Astrocyte of the hippocampus (primary cell): ENCODE measurements around the gene GRIN2C.

Experiments
- DNase-seq: peaks from one replicate; pipeline ENCODE4 v3.0.0; 2011; ENCODE audit warnings: low read depth, low spot score

The GRIN2C gene

DNA sequence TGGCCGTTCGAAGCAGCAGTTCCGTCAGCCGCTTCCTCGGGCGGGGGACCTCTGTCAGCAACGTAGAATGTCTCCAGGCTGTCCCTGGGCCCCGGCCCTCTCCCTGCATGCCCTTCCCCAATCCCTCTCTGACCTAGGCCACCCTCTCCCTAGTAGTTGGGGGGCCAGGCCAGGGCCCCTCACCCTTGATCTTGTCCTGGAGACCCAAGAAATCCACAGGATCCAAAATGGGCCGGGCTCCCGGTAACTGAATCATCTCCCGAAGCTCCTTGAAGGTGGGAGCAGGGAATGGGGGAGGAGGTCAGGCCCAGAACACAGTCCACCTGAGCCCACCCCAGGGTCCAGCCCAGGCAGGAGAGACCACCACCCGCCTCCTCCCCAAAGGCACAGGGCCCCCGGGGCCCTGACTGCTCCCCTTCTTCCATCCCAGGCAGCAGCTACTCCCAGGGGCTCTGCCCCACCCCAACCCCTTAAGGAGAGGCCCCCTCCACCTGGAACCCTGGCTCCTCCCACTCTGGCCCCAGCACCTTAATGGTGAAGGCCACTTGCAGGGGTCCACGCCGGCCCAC, 4.7 kb upstream of the GRIN2C start:
- DNase-seq: no peak

DNA sequence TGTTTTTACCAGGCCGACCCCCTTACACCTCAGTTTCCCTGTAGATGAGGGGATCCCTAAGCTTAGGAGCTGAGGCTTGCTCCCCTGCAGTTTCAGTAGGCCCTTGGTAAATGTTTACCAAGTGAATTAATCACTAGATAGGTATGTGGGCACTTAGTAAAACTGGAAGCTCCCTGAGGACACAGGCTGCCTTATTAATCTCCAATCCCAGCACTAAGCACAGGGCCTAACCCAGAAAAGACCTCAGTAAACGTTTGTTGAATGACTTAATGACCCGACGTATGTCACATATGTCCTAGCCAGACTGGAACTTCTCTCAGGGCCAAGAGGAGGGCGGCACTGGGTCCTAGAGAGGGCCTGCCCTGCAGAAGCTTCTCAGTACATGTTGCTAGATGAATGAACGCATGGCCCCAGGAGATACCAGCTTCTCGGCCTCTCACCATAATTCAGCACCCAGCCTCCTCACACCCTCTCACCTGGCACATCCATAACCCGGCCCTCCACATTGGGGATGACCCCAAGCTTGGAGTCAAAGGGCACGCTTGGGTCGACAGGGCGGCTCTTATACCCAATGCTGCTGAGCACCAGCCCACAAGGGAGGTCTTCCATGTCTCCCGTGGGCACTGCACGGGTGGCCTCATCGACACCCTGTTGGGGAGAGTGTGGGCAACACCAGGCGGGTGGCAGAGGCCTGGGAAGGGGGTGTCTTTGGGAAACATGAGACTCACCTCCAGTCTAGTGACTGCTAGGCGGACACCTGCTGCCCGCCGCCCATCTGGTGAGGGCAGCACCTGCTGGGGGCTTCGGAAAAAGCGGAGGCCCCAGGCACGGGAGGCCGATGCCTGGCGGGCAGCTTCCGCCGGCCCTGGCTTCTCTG, 4.0 kb upstream of the GRIN2C start:
- DNase-seq: no peak

DNA sequence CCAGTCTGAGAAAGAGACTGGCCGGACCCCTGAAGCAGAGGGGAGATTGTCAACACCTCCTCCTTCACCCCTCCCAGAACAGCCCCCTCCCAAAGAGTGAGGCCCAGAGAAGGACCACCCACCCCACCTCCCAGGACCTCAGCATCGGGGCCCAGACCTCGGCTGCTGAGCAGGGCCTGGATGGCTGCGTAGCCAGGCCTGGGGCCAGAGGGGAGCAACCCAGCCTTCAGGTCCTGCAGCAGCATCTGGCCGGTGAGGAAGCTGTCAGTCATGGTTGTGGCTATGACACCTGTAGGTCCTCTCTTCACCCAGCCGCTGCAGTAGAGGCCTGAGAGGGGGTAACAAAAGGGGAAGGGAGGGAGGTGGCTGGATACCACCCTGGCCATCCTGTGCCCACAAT, 3.2 kb upstream of the GRIN2C start:
- no peak for DNase-seq

DNA sequence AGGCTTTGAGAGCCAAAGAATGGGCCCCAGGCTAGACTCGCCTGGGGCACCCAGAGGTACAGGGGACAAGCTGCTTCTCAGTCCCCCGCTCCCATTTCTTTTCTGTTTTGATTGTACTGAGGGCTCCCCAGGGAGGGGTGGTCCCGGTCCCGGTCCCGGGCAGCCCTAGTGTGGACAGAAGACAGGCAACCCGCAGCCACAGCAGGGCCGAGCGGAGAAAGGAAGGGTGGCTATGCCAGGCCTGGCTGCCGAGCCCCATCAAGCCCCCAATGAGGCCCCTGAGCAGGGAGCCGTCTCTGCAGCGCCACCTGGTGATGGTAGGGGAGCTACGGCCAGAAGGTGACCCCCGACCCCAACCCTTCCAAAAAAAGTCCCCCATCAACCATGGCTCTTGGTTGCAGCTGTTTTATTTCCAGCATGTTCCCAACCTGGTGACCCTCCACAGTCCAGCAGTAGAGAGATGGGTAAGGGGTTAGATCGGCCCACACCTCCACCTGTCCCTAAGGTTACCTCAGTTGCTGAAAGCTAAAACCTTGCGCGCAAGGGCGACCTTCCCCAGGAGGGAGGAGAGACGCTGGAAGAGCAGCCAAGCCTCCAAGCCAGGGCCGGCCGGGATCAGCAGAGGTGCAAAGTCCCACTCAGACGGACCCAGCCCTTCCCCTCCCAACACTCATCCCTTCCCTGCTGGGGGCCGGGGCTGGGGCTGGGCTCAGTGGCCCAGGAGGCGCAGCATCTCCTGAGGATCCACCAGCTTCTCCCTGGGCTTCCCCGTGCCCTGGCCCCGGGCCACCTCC, 2.6 kb upstream of the GRIN2C start:
- peak; percentile 68 for DNase-seq

DNA sequence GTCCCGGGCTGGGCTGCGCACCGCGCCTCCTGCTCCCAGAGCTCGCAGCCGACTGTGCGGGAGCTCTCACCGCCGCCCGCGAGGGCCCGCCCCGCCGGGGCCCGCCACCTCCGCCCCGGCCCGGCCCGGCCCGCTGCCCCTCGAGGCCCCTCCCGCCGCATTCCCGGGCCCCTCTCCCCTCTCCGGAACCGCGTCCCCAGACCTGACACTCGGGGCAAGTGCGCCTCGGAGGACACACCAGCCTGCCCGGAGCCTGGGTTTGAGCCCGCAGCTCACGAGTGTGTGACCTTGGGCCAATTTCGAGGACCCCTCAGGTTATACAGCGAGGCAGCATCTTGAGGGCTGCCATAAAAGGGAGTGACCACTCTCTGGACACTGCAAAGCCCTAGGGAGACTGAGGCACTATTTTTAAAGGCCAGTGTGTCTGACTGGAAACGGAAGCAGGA, 2.0 kb upstream of the GRIN2C start:
- DNase-seq: peak; percentile 23

DNA sequence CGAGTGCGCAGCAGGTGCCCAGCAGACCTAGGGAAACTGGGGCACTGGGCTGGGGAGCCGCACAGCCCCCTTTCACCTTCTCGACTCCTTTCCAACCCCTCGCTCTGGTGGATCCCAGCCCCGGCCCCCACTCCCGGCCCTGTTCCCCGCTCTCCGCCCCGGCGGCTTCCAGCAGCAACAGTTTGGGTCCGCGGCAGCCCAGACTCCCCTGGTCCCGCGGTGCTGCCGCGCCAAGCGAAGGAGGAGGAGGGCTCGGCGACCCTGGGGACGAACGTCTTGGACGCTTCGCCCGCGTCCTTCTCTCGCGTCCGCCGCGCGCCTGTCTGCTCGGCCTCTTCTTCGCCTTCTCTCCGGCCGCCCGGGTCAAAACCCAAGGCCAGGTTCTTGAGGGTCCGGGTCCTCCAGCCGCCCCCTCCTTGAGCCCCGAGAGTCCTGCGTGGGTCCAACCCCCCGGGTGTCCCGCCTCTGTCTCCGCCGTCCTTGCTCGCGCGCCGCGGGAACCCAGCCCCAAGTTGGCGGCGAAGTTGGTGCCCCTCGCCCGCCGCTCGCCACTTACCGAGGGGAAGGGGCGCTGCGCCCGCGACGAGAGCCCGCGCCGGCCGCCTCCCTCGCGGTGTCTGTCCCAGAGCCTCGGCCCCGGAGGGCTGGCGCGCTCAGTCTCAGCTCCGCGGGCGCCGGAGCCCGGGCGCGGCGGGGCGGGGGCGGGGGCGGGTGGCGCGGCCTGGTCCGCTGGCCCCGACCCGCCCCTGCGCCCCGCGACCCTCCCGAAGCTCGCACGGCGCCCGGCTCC, 1.4 kb upstream of the GRIN2C start:
- DNase-seq: peak; percentile 15

DNA sequence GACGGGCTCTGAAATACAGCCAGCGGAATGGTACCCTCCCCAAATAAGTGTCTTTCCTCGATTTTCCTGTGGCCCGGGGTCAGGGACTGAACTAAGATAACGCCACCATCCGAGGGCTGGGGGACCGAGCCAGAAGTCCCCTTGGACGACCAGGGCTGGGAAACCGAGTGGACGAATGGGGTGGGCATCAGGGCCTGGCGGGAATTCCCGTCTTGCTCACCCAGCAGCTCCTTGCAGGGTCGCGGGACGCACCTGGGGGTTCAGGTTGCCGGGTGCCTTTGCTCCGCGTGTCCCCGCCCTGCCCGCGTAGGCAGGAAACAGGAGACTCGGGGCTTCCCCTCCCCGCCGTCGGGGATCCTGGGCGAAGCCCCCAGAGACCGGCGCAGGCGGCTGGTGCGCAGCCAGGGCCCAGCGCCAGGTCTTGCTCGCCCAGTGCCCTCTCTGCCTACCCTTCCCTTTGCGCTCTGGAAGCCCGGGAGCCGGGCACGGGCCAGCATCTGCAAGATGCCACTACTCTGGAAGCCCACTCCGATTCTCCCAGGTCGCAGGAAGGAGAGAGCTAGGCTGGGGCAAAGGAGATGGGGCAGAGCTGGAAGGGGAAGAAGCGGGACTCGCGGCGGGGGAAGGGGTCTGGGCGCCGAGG, 665 bp upstream of the GRIN2C start:
- DNase-seq: peak; percentile 16

DNA sequence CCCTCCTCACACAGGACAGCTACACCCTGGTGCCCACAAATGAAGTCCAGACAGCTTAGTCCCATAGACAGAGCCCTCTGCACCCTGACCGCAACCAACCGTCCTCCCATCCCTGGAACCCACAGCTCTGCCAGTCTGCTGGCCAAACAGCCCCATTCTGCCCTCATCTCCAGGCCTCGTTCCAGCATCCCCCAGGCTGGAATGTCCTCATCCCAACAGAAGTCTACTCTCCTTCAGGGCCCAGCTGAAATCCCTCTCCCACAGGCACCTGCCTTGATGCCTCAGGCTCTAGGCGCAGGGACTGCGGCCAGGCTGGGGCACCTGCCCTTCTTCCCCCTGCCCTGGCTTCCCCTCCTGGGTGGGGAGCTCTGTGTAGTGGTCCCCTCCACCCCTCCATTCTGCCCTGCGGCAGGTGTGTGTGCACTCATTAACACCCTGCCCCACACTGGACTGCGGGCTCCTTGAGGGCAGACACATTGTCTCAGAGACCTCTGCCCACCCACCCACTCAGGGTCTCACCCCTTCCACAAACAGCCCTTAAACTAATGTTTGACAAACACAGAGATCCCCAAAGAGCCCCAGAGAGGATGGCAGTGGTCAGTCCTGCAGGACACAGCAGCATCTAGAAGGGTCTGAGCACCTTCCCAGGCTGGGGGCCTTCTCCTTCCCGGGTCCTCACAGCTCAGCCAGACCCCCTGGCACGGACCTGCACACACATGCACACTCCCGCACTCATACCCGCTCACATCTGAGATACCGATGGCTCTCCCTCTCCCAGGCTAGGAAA, 820 bp downstream of the GRIN2C start:
- peak; percentile 18 for DNase-seq

DNA sequence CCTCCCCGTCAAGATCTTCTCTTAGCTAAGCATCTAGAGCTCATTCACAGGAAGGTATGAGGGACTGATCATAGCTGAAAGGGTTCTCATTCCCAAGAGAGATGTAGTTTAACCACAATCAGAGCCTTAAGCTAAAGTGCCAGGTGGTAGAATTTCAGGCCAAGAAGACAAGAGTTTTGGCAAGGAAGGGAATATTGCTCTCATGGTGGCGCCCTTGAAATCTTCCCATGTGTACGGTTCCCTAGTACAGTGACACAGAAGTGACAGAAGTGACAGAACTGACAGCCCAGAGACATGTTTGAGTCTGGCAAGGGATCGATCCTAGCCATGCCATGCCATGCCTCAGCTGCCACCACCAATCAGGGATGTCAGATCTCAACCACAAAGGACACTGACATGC, 2.5 kb downstream of the GRIN2C start:
- no peak for DNase-seq

DNA sequence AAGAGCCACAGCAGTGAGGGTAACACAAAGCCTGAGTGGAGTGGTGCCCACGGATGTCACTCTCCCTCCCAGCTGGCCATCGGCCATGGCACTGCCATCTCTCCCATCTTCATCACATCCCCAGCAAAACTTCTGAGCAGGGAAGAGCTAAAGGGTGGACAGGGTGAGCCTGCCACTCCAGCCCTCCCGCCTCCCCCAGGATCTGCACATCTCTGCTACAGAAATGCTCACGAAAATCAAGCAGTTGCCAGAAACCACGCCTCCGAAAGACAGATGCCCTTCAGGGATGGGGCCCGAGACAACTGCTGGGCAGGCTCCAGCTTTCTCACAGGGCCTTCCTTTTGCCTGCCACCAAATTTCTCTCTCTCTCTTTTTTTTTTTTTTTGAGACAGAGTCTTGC, 3.6 kb downstream of the GRIN2C start:
- no peak for DNase-seq

DNA sequence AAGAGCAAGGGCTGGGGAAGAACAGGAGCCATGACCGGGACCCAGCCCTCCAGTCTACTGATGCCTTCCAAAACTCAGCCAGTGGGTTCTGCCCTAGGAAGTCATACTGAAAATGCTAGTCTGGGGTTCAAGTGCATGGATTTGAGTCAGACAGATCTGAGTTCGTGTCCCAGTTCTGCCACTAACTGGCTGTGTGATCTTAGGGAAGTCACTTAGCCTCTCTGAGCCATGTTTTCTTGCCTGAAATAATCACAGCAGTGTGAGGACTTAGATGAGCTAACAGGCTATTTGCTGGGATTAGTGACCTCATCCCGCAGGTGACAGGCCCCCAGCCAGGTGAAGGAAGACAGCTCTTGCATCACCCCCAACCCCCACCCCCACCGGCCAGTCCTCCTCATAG, 4.4 kb downstream of the GRIN2C start:
- no peak for DNase-seq

DNA sequence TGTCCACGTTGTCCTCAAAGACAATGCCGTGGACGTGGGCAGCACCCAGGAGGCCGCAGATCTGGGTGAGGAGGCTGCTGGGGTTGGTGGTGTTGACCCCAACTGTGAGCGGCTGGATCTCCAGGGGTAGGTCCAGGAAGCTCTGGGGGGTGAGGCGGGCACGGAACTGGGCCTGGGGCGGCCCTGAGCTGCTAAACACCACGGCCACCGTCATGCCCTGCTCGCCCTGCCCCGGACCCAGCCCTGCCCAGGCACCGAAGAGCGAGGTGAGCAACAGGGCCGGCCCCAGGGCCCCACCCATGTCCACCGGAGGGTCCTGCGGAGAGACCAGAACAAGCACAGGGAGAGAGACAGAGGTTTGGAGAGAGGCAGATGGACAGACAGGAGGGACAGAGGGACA, 4.9 kb downstream of the GRIN2C start:
- no peak for DNase-seq

DNA sequence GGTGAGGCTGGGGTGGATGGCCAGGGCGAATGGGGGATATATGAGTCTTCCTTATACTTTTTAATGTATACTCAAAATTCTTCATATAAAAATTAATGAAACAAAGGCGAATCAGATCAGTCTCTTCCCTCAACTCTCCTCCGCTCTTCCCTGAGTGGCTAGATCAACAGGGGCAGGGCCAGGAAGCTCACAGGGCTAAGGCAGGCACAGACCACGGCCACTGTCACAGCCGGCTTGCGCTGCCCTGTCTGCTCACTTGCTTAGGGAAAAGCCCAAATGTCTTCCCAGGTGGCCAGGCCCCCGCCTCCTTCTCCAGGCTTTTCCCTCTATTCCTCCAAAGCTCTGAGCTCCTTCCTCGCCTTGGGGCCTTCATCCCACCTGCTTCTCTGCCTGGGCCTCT, 6.0 kb downstream of the GRIN2C start:
- no peak for DNase-seq

DNA sequence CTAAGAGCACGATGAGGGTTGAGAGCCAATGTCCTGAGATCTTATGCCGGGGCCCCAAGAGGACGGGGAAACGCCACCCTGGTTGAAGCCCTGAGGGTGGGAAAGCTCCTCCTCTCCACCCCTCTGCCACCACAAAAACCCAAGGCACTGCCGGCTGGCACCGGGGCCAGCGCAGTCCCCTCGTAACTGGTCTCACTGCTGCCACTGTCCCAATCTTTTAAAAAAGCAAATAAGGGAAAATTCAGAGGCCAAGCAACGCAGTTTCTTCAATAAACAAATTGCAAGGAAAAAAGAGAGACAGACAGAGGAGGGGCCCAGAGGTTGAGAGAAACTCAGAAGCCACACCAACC, 6.7 kb downstream of the GRIN2C start:
- DNase-seq: no peak

DNA sequence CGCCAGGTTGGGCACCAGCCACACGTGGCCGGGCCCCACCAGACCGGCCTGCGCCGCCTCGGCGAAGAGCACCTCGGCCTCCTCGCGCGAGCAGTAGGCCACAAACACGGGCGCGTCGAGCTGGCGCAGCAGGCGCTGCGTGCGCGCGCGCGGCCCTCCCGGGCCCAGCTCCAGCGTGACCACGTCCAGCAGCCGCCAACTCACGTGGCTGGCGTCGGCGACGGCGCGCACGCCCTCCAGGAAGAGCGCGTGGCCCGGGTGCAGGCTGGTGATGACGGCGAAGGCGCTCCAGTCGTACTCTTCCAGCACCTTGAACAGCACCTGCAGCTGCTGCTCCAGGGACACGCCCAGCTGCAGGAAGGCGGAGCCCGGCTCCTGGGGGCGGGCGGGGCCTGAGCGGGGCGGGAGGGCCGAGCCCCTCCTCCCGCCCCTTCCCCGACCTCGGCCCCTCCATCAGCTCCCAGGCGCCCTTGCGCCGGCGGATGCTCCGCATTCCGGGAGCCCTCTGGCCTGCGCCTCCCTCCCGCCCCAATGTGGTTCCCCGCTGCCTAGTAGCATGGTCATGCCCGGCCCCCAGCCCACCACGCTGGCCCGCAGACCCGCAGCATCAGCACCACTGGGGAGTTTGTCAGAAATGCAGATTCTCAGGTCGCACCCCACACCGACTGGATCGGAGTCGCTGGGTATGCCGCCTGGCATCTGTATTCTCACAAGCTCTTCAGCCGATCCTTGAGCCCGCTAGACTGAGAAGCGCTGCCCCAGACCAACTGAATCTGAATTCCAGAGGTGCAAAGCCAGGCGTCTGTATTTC, 7.2 kb downstream of the GRIN2C start:
- peak; percentile 62 for DNase-seq

DNA sequence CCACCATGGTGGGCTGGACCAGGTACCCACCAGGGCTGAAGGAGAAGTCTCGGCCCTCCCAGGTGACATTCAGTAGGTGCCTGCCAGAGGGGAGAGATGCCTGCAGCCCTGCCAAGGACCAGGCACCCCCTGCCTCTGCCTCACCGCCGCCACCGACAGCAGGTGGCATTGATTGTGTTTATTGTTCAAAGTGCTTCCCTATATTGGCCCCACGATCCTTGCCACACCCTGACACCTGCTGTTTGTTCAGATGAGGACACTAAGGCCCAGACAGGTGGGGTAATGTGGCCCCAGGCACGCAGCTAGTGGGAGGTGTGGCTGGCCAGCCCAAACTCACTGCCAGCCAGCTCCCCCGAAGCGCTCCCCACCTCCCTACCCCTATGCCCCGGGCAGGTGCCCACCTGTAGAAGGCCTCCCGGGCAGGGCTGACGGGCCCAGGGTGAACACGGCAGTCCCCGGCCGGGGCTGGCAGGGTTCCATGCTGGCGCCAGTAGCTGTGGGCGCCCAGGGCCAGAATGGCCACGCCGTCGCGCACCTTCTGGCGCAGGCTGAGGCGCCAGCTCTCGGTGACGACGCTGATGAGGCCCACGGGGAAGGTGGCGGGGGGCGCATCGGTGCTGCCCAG, 8.0 kb downstream of the GRIN2C start:
- DNase-seq: no peak

DNA sequence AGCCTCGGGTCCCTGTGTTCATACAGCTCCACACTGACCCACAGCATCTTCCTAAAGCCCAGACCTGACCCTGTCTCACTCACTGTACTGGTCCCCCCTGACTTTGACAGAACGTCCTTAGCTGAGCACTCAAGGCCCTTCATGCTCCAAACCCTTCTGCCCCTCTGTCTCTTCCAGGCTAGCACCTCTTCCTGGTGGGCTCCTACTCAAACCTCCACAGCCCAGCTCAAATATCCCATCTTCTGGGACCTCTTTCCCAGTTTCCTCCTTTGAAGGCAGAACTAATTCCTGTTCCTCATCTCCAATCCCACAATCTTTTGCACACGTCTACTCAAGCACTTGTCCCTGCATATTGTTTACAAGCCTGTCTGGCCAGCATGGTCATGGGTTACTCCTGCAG, 8.8 kb downstream of the GRIN2C start:
- no peak for DNase-seq

DNA sequence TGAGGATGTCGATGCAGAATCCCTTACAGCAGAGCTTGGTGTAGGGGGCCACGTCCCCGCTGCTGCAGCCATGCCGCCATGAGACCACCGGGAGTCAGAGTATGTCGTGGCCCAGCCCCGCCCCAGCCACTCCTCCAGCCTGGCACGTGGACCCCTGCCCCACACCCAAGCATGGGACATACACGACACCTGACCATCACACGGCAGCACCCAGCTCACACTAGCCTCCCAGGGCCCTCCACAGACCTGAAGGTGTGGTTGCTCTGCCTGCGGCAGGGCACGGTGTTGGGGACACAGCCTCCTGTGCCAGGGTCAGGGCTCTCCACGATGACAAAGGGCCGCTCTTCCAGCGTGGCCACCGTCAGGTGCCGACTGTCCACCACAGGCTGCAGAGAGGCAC, 9.4 kb downstream of the GRIN2C start:
- no peak for DNase-seq
